Measurements from ENCODE around the gene ACTR1B. TPM values are rescaled to one million over a fixed set of nuclear protein-coding genes. Genes with fewer than 3 reads are reported as not detected.

The ACTR1B gene
- total and polyA plus RNA-seq, 2 of the 4 experiments (the other 2 are of a cell fraction), result 40.5 to 68.8 TPM

- Histone ChIP-seq H3K4me1 (ENCODE audit: control insufficient read depth, insufficient read depth, low read length) (peaks cover 2% of the 10 kb centered on the region; the same call in 1 of the 2 replicates), H2AK9ac (replicated peaks; ENCODE audit: low read depth, low read length, poor library complexity) (no peak overlapping the region), H2AFZ (replicated peaks; ENCODE audit: low read length, poor library complexity) (no peak overlapping the region), H2AK5ac (ENCODE audit: low read depth, low read length) (no peak overlapping the region), H3K9me3 (ENCODE audit: control insufficient read depth, insufficient read depth, low read length) (no peaks in the 10 kb centered on the region), H3K4me3 (ENCODE audit: insufficient read depth, low read depth, low read length) (no peak overlapping the region), H3K27ac (ENCODE audit: insufficient read depth, low read length) (no peak overlapping the region), H2BK120ac (ENCODE audit: low read depth, low read length) (no peak overlapping the region), H3K56ac (ENCODE audit: extremely low read depth, insufficient read depth, low read length) (no peak overlapping the region), H3K9ac (ENCODE audit: low read depth, low read length) (no peak overlapping the region), H4K5ac (ENCODE audit: low read depth, low read length) (no peak overlapping the region), H3K23ac (ENCODE audit: low read depth, low read length) (no peak overlapping the region), H3K4me2 (ENCODE audit: low read depth, low read length) (no peak overlapping the region), H3K9me1 (ENCODE audit: insufficient read depth, low read length) (0 out of 2 replicates have a peak, but pooled peaks cover 3% of the 10 kb centered on the region), H3K4ac (ENCODE audit: low read depth, low read length) (no peak overlapping the region), H2BK5ac (ENCODE audit: low read depth, low read length, poor library complexity, severe bottlenecking) (no peak overlapping the region), H3K14ac (replicated peaks; ENCODE audit: low read depth, low read length) (no peak overlapping the region), H3K18ac (ENCODE audit: low read depth, low read length) (no peak overlapping the region), H4K8ac (ENCODE audit: low read depth in 2 of 2, low read length in 2 of 2) (no peak overlapping the region), H2BK15ac (ENCODE audit: low read depth, low read length) (no peak overlapping the region), H2BK20ac (ENCODE audit: low read depth, low read length) (no peak overlapping the region), H3K27me3 (ENCODE audit: control insufficient read depth, insufficient read depth, low read length) (no peaks in the 10 kb centered on the region), H3K36me3 (ENCODE audit: control insufficient read depth, insufficient read depth, low read length) (no peaks in the 10 kb centered on the region), H4K91ac (ENCODE audit: insufficient read depth, low read depth, low read length) (no peak overlapping the region), H4K20me1 (ENCODE audit: insufficient read depth, low read length) (no peaks in the 10 kb centered on the region), H3K79me1 (ENCODE audit: low read depth in 1 of 2, low read length in 2 of 2) (no peaks in the 10 kb centered on the region)
- ChIA-PET POLR2A (ENCODE audit: unreplicated experiment) (no interaction called here), CTCF (no interaction called here)
- TF ChIP-seq SMC3 (IDR thresholded peaks at IDR 0.05; ENCODE audit: low read depth, low read length), result no peak
- in situ Hi-C loops (cut with MboI; ENCODE audit: low sequenced_read_pairs), result no loop called here
- ATAC-seq (ENCODE audit: low read depth), result no peak
- WGBS, 2 experiments (ENCODE audit: extremely low coverage in 2 of 2, insufficient read length in 1 of 2), result no CpG with 5 or more reads among the region's 1 CpG
- dilution Hi-C loops (cut with HindIII; ENCODE audit: low sequenced_read_pairs, unreplicated experiment), result no loop called here
- intact Hi-C loops (cut with micrococcal nuclease), result no loop called here
- no TSS peak for BruUV-seq (replicated peaks)
- DNase-seq, result no peak
Measured at GRCh38 chr2:97676620-97677019, 12.8 kb upstream of the ACTR1B start.
